MM.1S (cell line): ENCODE results near the gene TFIP11.

Experiments used
- DNase-seq: peaks from one replicate; pipeline ENCODE4 v3.0.0-alpha.2; 2015
- H2AFZ ChIP-seq: fragments of 300-600 bp; sonication (generic); 2 replicates; pipeline ENCODE4 v1.6.0; 2016; ENCODE audit warnings: antibody characterized with exemption, low read length
- H3F3A ChIP-seq: fragments of 300-600 bp; sonication (generic); 2 replicates; pipeline ENCODE4 v1.6.1; 2016; ENCODE audit warnings: mild to moderate bottlenecking, antibody characterized with exemption, low read length, moderate library complexity, mixed read lengths; ENCODE audit not compliant: insufficient read depth
- H3K27ac ChIP-seq: fragments of 300-600 bp; sonication (generic); 2 replicates; pipeline ENCODE4 v1.5.1; 2016; ENCODE audit warnings: mild to moderate bottlenecking, low read length
- H3K27me3 ChIP-seq: fragments of 300-600 bp; sonication (generic); replicated peaks from 2 replicates; pipeline ENCODE4 v1.6.0; 2016; ENCODE audit warnings: low read length; ENCODE audit not compliant: insufficient read depth
- H3K36me3 ChIP-seq: fragments of 300-600 bp; sonication (generic); replicated peaks from 2 replicates; pipeline ENCODE4 v1.6.1; 2016; ENCODE audit warnings: mild to moderate bottlenecking, low read length, mixed read lengths; ENCODE audit not compliant: insufficient read depth
- H3K4me1 ChIP-seq: fragments of 300-600 bp; sonication (generic); 2 replicates; pipeline ENCODE4 v1.6.1; 2016; ENCODE audit warnings: low read length, mixed read lengths
- H3K4me2 ChIP-seq: fragments of 300-600 bp; sonication (generic); 2 replicates; pipeline ENCODE4 v1.6.0; 2016; ENCODE audit warnings: low read depth, low read length
- H3K4me3 ChIP-seq: fragments of 300-600 bp; sonication (generic); 2 replicates; pipeline ENCODE4 v1.5.1; 2016; ENCODE audit warnings: low read length, mixed read lengths
- H3K79me2 ChIP-seq: fragments of 300-600 bp; sonication (generic); 2 replicates; pipeline ENCODE4 v1.6.1; 2016; ENCODE audit warnings: mixed run types, low read length, mixed read lengths
- H3K9ac ChIP-seq: fragments of 300-600 bp; sonication (generic); 2 replicates; pipeline ENCODE4 v1.6.1; 2016; ENCODE audit warnings: low read length, mixed read lengths
- H3K9me2 ChIP-seq: fragments of 300-600 bp; sonication (generic); replicated peaks from 2 replicates; pipeline ENCODE4 v1.6.1; 2016; ENCODE audit warnings: mild to moderate bottlenecking, low read length, mixed read lengths; ENCODE audit not compliant: insufficient read depth
- H3K9me3 ChIP-seq: fragments of 300-600 bp; sonication (generic); replicated peaks from 2 replicates; pipeline ENCODE4 v1.6.1; 2016; ENCODE audit warnings: mild to moderate bottlenecking, low read length, mixed read lengths; ENCODE audit not compliant: insufficient read depth
- H4K20me1 ChIP-seq: fragments of 300-600 bp; sonication (generic); 2 replicates; pipeline ENCODE4 v1.6.1; 2016; ENCODE audit warnings: mild to moderate bottlenecking, low read length, moderate library complexity, mixed read lengths; ENCODE audit not compliant: insufficient read depth
- CTCF ChIP-seq: fragments of 300-600 bp; sonication (generic); IDR thresholded peaks from 2 replicates; pipeline ENCODE4 v1.5.1; 2016; ENCODE audit warnings: antibody characterized with exemption, low read length, mixed read lengths
- EZH2 ChIP-seq: fragments of 300-600 bp; sonication (generic); optimal IDR thresholded peaks from 2 replicates; pipeline ENCODE3; 2017; ENCODE audit warnings: low read depth, mild to moderate bottlenecking, antibody characterized with exemption, low read length, mixed read lengths
- EZH2phosphoT487 ChIP-seq: fragments of 300-600 bp; sonication (generic); IDR thresholded peaks from 2 replicates; pipeline ENCODE4 v1.6.1; 2018; ENCODE audit warnings: antibody characterized with exemption, low read length

The TFIP11 gene

GRCh38 chr22:26461188-26461810, 51.0 kb downstream of the TFIP11 start:
- H3K36me3 ChIP-seq: no peaks in the 10 kb centered on the region

GRCh38 chr22:26460202-26460601, 52.1 kb downstream of the TFIP11 start:
- Histone ChIP-seq H4K20me1 (no peaks in the 10 kb centered on the region), H3K4me3 (no peak overlapping the region), H3K79me2 (0 out of 2 replicates have a peak, but pooled peaks cover 4% of the 10 kb centered on the region), H2AFZ (no peak overlapping the region), H3K4me1 (no peaks in the 10 kb centered on the region), H3K9ac (no peak overlapping the region), H3K9me3 (no peaks in the 10 kb centered on the region), H3F3A (no peaks in the 10 kb centered on the region), H3K4me2 (no peak overlapping the region), H3K36me3 (no peaks in the 10 kb centered on the region), H3K27me3 (no peaks in the 10 kb centered on the region), H3K27ac (no peak overlapping the region), H3K9me2 (no peaks in the 10 kb centered on the region)
- TF ChIP-seq CTCF (no peak), EZH2 (no peak), EZH2phosphoT487 (no peak)
- no peak for DNase-seq

More at GRCh38 chr22:26461188-26461810, 51.0 kb downstream of the TFIP11 start:
- Histone ChIP-seq H2AFZ (no peak overlapping the region), H3K4me2 (no peak overlapping the region), H4K20me1 (no peaks in the 10 kb centered on the region), H3K9me2 (no peaks in the 10 kb centered on the region), H3K27me3 (no peaks in the 10 kb centered on the region), H3K4me1 (no peaks in the 10 kb centered on the region), H3K9me3 (no peaks in the 10 kb centered on the region), H3K9ac (no peak overlapping the region), H3F3A (no peaks in the 10 kb centered on the region), H3K27ac (no peak overlapping the region), H3K79me2 (0 out of 2 replicates have a peak, but pooled peaks cover 4% of the 10 kb centered on the region), H3K4me3 (no peak overlapping the region)
- DNase-seq: no peak
- TF ChIP-seq CTCF (peak; percentile 82), EZH2 (no peak)

- H3K9me3 ChIP-seq: no peaks in the 10 kb centered on the region
- H3K9me2 ChIP-seq: no peaks in the 10 kb centered on the region
- no peaks in the 10 kb centered on the region for H4K20me1 ChIP-seq
- DNase-seq: no peak
- no peak overlapping the region for H2AFZ ChIP-seq
- no peaks in the 10 kb centered on the region for H3K27me3 ChIP-seq
- H3F3A ChIP-seq: no peaks in the 10 kb centered on the region
- H3K27ac ChIP-seq: no peak overlapping the region
- no peak overlapping the region for H3K9ac ChIP-seq
- no peak overlapping the region for H3K4me2 ChIP-seq
- H3K36me3 ChIP-seq: no peaks in the 10 kb centered on the region
- no peak for TF ChIP-seq CTCF
- H3K4me3 ChIP-seq: no peak overlapping the region
- H3K79me2 ChIP-seq: 0 out of 2 replicates have a peak, but pooled peaks cover 4% of the 10 kb centered on the region
- no peaks in the 10 kb centered on the region for H3K4me1 ChIP-seq
Observed at GRCh38 chr22:26457661-26458272, 54.5 kb downstream of the TFIP11 start.
